OCI-LY3 (cell line): ENCODE results near the gene TMEM132D.

Source experiments
- H2AFZ ChIP-seq: fragments of 200-600, 300-600 bp; shearing (Covaris generic); 2 replicates; pipeline ENCODE4 v1.6.0; 2014; ENCODE audit warnings: antibody characterized with exemption, low read depth, low read length
- H3K27ac ChIP-seq: fragments of 200-600, 300-600 bp; sonication (generic); 2 replicates; pipeline ENCODE4 v1.5.1; 2014; ENCODE audit warnings: mild to moderate bottlenecking, low read length, moderate library complexity, mixed read lengths
- H3K27me3 ChIP-seq: fragments of 200-600, 300-600 bp; sonication (generic); 2 replicates; pipeline ENCODE4 v1.6.1; 2014; ENCODE audit warnings: low read depth, low read length, mixed read lengths
- H3K36me3 ChIP-seq: fragments of 200-600, 300-600 bp; sonication (generic); replicated peaks from 2 replicates; pipeline ENCODE3; 2014; ENCODE audit warnings: low read depth, low read length, mixed read lengths
- H3K4me1 ChIP-seq: fragments of 300-600, 200-600 bp; sonication (generic); 2 replicates; pipeline ENCODE4 v1.6.1; 2014; ENCODE audit warnings: low read length, mixed read lengths
- H3K4me2 ChIP-seq: fragments of 200-600, 300-600 bp; sonication (generic); 2 replicates; pipeline ENCODE4 v1.6.1; 2014; ENCODE audit warnings: low read length, mixed read lengths
- H3K4me3 ChIP-seq: fragments of 300-600, 200-600 bp; sonication (generic); 2 replicates; pipeline ENCODE4 v1.5.1; 2014; ENCODE audit warnings: antibody characterized with exemption, mild to moderate bottlenecking, low read length, moderate library complexity
- H3K79me2 ChIP-seq: fragments of 300-600, 200-600 bp; shearing (Covaris generic); 2 replicates; pipeline ENCODE4 v1.6.1; 2014; ENCODE audit warnings: mild to moderate bottlenecking, low read length, mixed read lengths
- H3K9ac ChIP-seq: fragments of 300-600, 200-600 bp; shearing (Covaris generic); 2 replicates; pipeline ENCODE4 v1.6.0; 2014; ENCODE audit warnings: mild to moderate bottlenecking, low read length, moderate library complexity
- H3K9me3 ChIP-seq: fragments of 200-600, 300-600 bp; shearing (Covaris generic); 2 replicates; pipeline ENCODE4 v1.6.1; 2014; ENCODE audit warnings: low read length, mixed read lengths; ENCODE audit not compliant: insufficient read depth
- H4K20me1 ChIP-seq: fragments of 200-600, 300-600 bp; sonication (generic); 2 replicates; pipeline ENCODE4 v1.6.1; 2016; ENCODE audit warnings: low read length, mixed read lengths; ENCODE audit not compliant: insufficient read depth
- EZH2phosphoT487 ChIP-seq: fragments of 200-600 bp; shearing (Covaris generic); IDR thresholded peaks from 2 replicates; pipeline ENCODE4 v1.6.1; 2018; ENCODE audit warnings: antibody characterized with exemption, mixed run types, low read depth
- TF ChIP-seq, protein P1 (sequence below): fragments of 200-600, 300-600 bp; sonication (generic); IDR thresholded peaks from 2 replicates; pipeline ENCODE4 v1.5.1; 2014; ENCODE audit warnings: antibody characterized with exemption, low read length, low read depth

The TMEM132D gene

DNA sequence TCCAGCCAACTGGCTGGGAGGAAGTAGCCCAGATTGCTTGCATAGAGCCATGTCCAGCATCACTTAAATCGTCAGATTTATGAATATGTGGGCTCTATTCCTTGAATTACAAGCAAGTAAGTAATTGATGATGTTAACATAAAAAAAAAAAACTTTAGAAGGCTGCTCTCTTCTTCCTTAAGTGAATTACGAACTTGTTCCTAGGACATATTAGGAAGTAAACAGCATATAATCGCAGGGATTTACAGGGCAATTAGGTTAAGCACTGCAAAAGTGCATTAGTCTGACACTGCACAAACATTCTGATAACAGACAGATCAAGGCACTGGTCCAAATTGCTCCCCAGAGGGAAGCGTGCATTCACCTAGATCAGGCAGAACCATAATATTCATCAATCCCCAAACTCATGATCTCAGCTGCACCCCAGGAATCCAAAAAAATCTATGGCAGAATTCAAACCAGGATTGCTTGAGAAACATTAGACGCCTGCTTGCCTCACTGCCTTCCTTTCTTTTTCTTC, 293.2 kb downstream of the TMEM132D start:
- Histone ChIP-seq H3K9me3 (no peaks in the 10 kb centered on the region), H2AFZ (no peak overlapping the region), H3K79me2 (no peaks in the 10 kb centered on the region), H3K4me1 (no peaks in the 10 kb centered on the region), H3K27me3 (no peaks in the 10 kb centered on the region), H3K9ac (no peak overlapping the region), H4K20me1 (no peaks in the 10 kb centered on the region), H3K4me2 (no peak overlapping the region), H3K4me3 (no peak overlapping the region), H3K27ac (no peak overlapping the region), H3K36me3 (no peaks in the 10 kb centered on the region)
- TF ChIP-seq, protein P1, sequence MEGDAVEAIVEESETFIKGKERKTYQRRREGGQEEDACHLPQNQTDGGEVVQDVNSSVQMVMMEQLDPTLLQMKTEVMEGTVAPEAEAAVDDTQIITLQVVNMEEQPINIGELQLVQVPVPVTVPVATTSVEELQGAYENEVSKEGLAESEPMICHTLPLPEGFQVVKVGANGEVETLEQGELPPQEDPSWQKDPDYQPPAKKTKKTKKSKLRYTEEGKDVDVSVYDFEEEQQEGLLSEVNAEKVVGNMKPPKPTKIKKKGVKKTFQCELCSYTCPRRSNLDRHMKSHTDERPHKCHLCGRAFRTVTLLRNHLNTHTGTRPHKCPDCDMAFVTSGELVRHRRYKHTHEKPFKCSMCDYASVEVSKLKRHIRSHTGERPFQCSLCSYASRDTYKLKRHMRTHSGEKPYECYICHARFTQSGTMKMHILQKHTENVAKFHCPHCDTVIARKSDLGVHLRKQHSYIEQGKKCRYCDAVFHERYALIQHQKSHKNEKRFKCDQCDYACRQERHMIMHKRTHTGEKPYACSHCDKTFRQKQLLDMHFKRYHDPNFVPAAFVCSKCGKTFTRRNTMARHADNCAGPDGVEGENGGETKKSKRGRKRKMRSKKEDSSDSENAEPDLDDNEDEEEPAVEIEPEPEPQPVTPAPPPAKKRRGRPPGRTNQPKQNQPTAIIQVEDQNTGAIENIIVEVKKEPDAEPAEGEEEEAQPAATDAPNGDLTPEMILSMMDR = no peak
- no peak for TF ChIP-seq EZH2phosphoT487

DNA sequence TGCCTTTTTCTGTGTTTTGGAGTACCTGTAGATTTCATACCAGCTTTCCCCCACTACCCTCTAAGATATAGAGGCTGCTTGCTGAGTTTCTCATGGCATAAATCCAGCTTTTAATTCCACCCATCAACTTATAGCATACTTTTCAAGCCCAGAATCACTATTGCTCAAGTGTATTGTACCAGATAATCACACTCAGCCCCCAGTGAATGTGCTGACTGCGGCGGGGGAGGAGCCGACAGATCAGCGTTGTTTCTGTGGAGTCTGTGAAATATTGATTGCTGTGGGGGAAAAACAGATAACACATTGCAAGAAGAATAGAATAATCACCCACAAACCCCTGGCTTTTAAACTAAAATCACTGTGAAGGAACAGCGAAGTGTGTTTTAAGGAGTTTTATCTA, 296.1 kb downstream of the TMEM132D start:
- Histone ChIP-seq H3K4me3 (no peak overlapping the region), H3K79me2 (no peaks in the 10 kb centered on the region), H3K27me3 (no peaks in the 10 kb centered on the region), H3K9me3 (no peaks in the 10 kb centered on the region), H3K4me2 (no peak overlapping the region), H3K36me3 (no peaks in the 10 kb centered on the region), H3K9ac (no peak overlapping the region), H2AFZ (no peak overlapping the region), H3K4me1 (no peaks in the 10 kb centered on the region), H4K20me1 (no peaks in the 10 kb centered on the region), H3K27ac (no peak overlapping the region)
- no peak for TF ChIP-seq EZH2phosphoT487

DNA sequence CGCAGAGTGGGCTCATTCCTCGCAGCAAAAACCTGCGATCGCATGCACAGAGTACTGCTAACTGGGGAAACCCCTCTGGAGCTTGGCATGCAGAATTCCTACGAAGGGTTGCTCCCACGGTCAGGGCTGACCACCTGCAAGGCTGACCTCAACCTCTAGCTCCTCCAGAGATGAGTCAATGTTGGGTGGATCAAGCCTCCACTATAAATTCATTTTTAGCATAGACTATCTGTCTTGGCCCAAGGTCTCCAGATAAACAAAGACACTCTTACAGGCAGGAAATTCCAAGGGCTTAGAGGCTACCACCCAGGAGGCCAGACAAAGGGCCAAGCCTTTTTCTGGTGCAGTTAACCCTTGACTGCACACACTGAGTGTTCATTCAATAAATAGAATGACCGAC, 296.5 kb downstream of the TMEM132D start:
- no peak overlapping the region for H2AFZ ChIP-seq
- H3K4me3 ChIP-seq = no peak overlapping the region
- H4K20me1 ChIP-seq = no peaks in the 10 kb centered on the region
- H3K27ac ChIP-seq = no peak overlapping the region
- H3K9me3 ChIP-seq = no peaks in the 10 kb centered on the region
- H3K9ac ChIP-seq = no peak overlapping the region
- H3K36me3 ChIP-seq = no peaks in the 10 kb centered on the region
- TF ChIP-seq, protein P1 = no peak
- TF ChIP-seq EZH2phosphoT487 = no peak
- H3K27me3 ChIP-seq = no peaks in the 10 kb centered on the region
- H3K4me2 ChIP-seq = no peak overlapping the region
- H3K4me1 ChIP-seq = no peaks in the 10 kb centered on the region
- H3K79me2 ChIP-seq = no peaks in the 10 kb centered on the region

DNA sequence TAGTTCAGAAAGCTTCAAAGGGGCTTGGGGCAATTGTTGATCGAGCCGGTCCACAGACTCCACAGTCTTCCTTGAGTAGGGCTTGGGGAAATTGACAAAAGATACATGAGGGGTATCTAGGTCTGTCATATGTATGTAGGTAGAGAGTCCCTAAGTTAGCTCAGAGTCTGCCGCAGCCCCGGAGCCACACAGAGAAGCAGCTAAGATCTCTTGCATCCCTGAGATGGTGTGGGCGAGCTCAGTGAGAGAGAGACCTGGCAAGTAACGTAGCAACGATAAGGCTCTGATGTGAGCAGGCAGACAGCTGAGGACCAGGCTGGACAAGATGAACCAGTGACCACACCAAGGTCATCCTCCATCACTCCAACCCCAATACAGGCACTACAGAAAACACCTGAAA, 297.6 kb downstream of the TMEM132D start:
- H2AFZ ChIP-seq = no peak overlapping the region
- H3K79me2 ChIP-seq = no peaks in the 10 kb centered on the region
- H3K4me2 ChIP-seq = no peak overlapping the region
- H4K20me1 ChIP-seq = no peaks in the 10 kb centered on the region
- H3K4me3 ChIP-seq = no peak overlapping the region
- H3K9me3 ChIP-seq = no peaks in the 10 kb centered on the region
- TF ChIP-seq, protein P1 = no peak
- TF ChIP-seq EZH2phosphoT487 = no peak
- no peaks in the 10 kb centered on the region for H3K4me1 ChIP-seq
- H3K9ac ChIP-seq = no peak overlapping the region
- H3K27me3 ChIP-seq = no peaks in the 10 kb centered on the region
- no peak overlapping the region for H3K27ac ChIP-seq
- no peaks in the 10 kb centered on the region for H3K36me3 ChIP-seq
